ENCODE data around the gene LPGAT1.
A peak's percentile ranks its signal among the peaks of the same experiment; 100 is the strongest.
"Not testable (repeated sequence)": the region's sequence is repeated elsewhere in the genome, so short reads cannot be mapped to it uniquely, and the experiment has no call there.

Gene LPGAT1

GRCh38 chr1:211708926-211709325 lies 121.6 kb downstream of the LPGAT1 start:
- H3K27me3 ChIP-seq (ENCODE audit: low read depth) = no peaks in the 10 kb centered on the region

GRCh38 chr1:211708006-211708405 lies 122.6 kb downstream of the LPGAT1 start:
- Histone ChIP-seq H3K4me1 (no peaks in the 10 kb centered on the region), H3K27me3 (ENCODE audit: low read depth) (no peaks in the 10 kb centered on the region), H3K9me3 (no peaks in the 10 kb centered on the region), H3K4me3 (no peak overlapping the region), H3K36me3 (replicated peaks) (no peaks in the 10 kb centered on the region)
- in situ Hi-C loops (cut with MboI; ENCODE audit: low sequenced_read_pairs) = loop anchor here (10.0 kb wide), 1 partner anchor 117 kb away; no protein-coding TSS in a partner anchor
- no peak for DNase-seq (ENCODE audit: low spot score in 2 of 2)

More at GRCh38 chr1:211708926-211709325, 121.6 kb downstream of the LPGAT1 start:
- no peak overlapping the region for H3K4me3 ChIP-seq
- DNase-seq (ENCODE audit: low spot score in 2 of 2) = peak in 1 of 2 experiments; percentile 13
- H3K36me3 ChIP-seq (replicated peaks) = no peaks in the 10 kb centered on the region
- H3K4me1 ChIP-seq = no peaks in the 10 kb centered on the region
- H3K9me3 ChIP-seq = no peaks in the 10 kb centered on the region
- in situ Hi-C loops (cut with MboI; ENCODE audit: low sequenced_read_pairs) = loop anchor here (10.0 kb wide), 1 partner anchor 116 kb away; no protein-coding TSS in a partner anchor

DNA sequence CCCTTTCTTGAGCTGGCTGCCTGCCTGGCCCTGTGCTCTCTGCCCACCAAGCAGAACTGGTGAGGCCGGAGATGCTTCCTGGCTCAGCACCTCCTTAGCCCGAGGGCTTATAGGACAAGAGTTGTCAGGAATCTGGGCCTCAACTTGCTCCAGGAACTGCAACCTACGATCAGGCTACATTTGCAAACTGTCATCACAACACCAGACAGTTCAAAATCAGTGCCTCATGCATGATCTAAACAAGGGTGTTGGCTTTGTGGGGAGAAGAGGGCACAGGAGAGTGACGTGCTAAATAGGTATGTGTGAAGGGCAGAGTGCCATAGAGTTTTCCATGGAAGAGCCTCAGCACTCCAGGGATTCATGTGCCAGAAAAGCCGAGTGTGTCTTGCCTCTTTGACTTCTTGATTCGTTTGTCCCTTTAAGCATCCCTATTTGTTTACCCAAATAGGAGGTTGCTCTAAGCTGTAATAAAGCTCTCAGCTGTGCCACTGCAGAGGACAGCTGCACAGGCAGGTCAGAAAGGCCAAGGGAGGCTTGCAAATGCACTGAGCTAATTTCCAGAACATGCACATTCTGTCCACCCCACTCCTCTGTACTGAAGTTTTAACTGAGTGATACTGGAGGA lies 125.0 kb downstream of the LPGAT1 start:
- DNase-seq (ENCODE audit: low spot score in 2 of 2) = no peak
- Histone ChIP-seq H3K4me1 (no peaks in the 10 kb centered on the region), H3K4me3 (no peak overlapping the region), H3K9me3 (no peaks in the 10 kb centered on the region), H3K36me3 (replicated peaks) (no peaks in the 10 kb centered on the region), H3K27me3 (ENCODE audit: low read depth) (no peaks in the 10 kb centered on the region)
- in situ Hi-C loops (cut with MboI; ENCODE audit: low sequenced_read_pairs) = loop anchor here (10.0 kb wide), 1 partner anchor 119 kb away; no protein-coding TSS in a partner anchor

DNA sequence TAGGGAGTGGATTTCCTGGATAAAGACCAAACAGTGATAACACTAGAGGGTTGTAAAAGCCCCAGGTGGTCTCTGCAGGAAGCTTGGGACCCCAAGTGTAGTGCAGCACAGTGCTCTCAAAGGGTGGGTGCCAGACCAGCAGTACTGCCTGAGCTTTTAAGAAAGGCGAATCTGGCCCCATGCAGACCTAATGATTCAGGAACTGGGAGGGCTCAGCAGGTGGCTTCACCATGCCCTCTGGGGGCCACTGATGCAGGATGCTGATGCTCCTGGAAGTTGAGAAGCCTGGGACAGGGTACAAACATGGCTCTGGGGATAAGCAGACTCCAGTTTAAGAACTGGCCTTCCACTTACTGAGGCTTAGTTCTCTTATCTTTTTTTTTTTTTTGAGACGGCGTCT lies 126.0 kb downstream of the LPGAT1 start:
- Histone ChIP-seq H3K36me3 (replicated peaks) (no peaks in the 10 kb centered on the region), H3K4me1 (no peaks in the 10 kb centered on the region), H3K9me3 (no peaks in the 10 kb centered on the region), H3K27me3 (ENCODE audit: low read depth) (no peaks in the 10 kb centered on the region), H3K4me3 (no peak overlapping the region)
- no peak for DNase-seq (ENCODE audit: low spot score in 2 of 2)
- in situ Hi-C loops (cut with MboI; ENCODE audit: low sequenced_read_pairs) = loop anchor here (10.0 kb wide), 1 partner anchor 120 kb away; no protein-coding TSS in a partner anchor

DNA sequence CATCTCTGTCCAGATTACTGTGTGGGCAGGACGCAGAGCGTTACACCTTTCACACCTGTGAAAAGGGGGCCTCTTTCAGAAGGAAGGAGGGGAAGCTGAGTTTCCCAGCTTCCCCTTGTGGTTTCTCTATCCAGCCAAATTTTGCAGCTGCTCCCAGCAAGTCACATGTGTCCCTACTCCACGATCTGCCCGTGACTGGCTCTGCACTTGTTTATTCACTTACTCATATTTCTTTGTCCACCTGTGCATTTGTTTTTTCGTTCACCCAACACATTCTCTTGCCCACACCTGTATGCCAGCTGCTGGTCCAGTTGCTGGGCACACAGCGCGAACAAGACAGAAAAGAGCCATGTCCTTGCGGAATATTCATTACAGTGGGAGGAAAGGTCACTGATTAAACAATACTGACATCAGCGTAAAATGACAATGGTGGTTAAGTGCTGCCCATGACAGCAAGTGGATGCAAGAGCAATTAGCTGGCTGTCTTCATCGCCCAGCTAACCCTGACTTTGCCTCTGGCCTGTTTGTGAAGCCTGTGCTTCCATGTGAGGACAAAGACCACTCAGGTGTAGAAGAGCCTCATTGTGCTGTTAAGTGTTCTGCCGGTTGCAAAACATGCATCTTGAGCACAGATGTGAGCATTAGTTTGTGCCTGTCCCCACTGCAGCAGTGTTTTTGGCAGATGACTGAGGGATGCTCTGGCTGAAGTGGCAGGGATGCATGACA lies 126.6 kb downstream of the LPGAT1 start:
- in situ Hi-C loops (cut with MboI; ENCODE audit: low sequenced_read_pairs) = loop anchor here (10.0 kb wide), 1 partner anchor 121 kb away; no protein-coding TSS in a partner anchor
- no peaks in the 10 kb centered on the region for H3K9me3 ChIP-seq
- no peak for DNase-seq (ENCODE audit: low spot score in 2 of 2)
- H3K4me3 ChIP-seq = no peak overlapping the region
- no peaks in the 10 kb centered on the region for H3K36me3 ChIP-seq (replicated peaks)
- no peaks in the 10 kb centered on the region for H3K4me1 ChIP-seq
- no peaks in the 10 kb centered on the region for H3K27me3 ChIP-seq (ENCODE audit: low read depth)

- H3K9me3 ChIP-seq = no peaks in the 10 kb centered on the region
- no peaks in the 10 kb centered on the region for H3K4me1 ChIP-seq
- no peak overlapping the region for H3K4me3 ChIP-seq
- no peaks in the 10 kb centered on the region for H3K36me3 ChIP-seq (replicated peaks)
- DNase-seq (ENCODE audit: low spot score in 2 of 2) = no peak
- in situ Hi-C loops (cut with MboI; ENCODE audit: low sequenced_read_pairs) = loop anchor here (10.0 kb wide), 1 partner anchor 123 kb away; no protein-coding TSS in a partner anchor
- no peaks in the 10 kb centered on the region for H3K27me3 ChIP-seq (ENCODE audit: low read depth)
Observed at GRCh38 chr1:211701733-211702132, 128.8 kb downstream of the LPGAT1 start.

- no peak for DNase-seq (ENCODE audit: low spot score in 2 of 2)
- Histone ChIP-seq H3K9me3 (no peaks in the 10 kb centered on the region), H3K27me3 (ENCODE audit: low read depth) (no peaks in the 10 kb centered on the region), H3K4me3 (no peak overlapping the region), H3K36me3 (replicated peaks) (no peaks in the 10 kb centered on the region), H3K4me1 (no peaks in the 10 kb centered on the region)
- in situ Hi-C loops (cut with MboI; ENCODE audit: low sequenced_read_pairs) = loop anchor here (25.0 kb wide), 2 partner anchors 338 to 663 kb away; partner anchors contain the start of genes DTL and INTS7
Observed at GRCh38 chr1:211699059-211699458, 131.5 kb downstream of the LPGAT1 start.

GRCh38 chr1:211698161-211699026 lies 132.2 kb downstream of the LPGAT1 start:
- peak; percentile 78 to 93 for DNase-seq (ENCODE audit: low spot score in 2 of 2)
- H3K9me3 ChIP-seq = no peaks in the 10 kb centered on the region
- no peak overlapping the region for H3K4me3 ChIP-seq
- H3K4me1 ChIP-seq = no peaks in the 10 kb centered on the region
- no peaks in the 10 kb centered on the region for H3K36me3 ChIP-seq (replicated peaks)
- H3K27me3 ChIP-seq (ENCODE audit: low read depth) = no peaks in the 10 kb centered on the region
- in situ Hi-C loops (cut with MboI; ENCODE audit: low sequenced_read_pairs) = loop anchor here (25.0 kb wide), 2 partner anchors 339 to 664 kb away; partner anchors contain the start of genes DTL and INTS7

- H3K36me3 ChIP-seq (replicated peaks) = no peaks in the 10 kb centered on the region
- H3K9me3 ChIP-seq = no peaks in the 10 kb centered on the region
- H3K4me1 ChIP-seq = no peaks in the 10 kb centered on the region
- H3K4me3 ChIP-seq = no peak overlapping the region
- no peak for DNase-seq (ENCODE audit: low spot score in 2 of 2)
- in situ Hi-C loops (cut with MboI; ENCODE audit: low sequenced_read_pairs) = loop anchor here (25.0 kb wide), 2 partner anchors 340 to 665 kb away; partner anchors contain the start of genes DTL and INTS7
- no peaks in the 10 kb centered on the region for H3K27me3 ChIP-seq (ENCODE audit: low read depth)
Observed at GRCh38 chr1:211697356-211697755, 133.2 kb downstream of the LPGAT1 start.

GRCh38 chr1:211695135-211695816 lies 135.3 kb downstream of the LPGAT1 start:
- Histone ChIP-seq H3K4me3 (no peak overlapping the region), H3K36me3 (replicated peaks) (no peaks in the 10 kb centered on the region), H3K4me1 (no peaks in the 10 kb centered on the region), H3K27me3 (ENCODE audit: low read depth) (no peaks in the 10 kb centered on the region), H3K9me3 (no peaks in the 10 kb centered on the region)
- DNase-seq (ENCODE audit: low spot score in 2 of 2) = no peak
- in situ Hi-C loops (cut with MboI; ENCODE audit: low sequenced_read_pairs) = loop anchor here (25.0 kb wide), 2 partner anchors 342 to 667 kb away; partner anchors contain the start of genes DTL and INTS7

DNA sequence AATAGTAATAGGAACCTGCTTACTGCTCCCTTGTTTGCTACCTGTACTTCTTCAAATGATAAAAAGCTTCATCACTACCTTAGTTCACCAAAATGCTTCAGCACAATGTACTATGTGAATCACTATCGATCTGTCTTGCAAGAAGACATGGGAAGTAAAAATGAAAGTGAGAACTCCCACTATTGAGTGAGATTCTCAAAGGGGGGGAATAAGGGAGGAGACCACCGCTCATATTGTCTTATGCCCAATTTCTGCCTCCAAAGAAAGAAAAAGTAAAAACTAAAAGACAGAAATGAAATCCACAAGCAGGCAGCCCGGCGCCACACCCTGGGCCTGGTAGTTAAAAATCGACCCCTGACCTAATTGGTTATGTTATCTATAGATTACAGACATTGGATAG lies 136.7 kb downstream of the LPGAT1 start:
- H3K27me3 ChIP-seq (ENCODE audit: low read depth); DNase-seq (ENCODE audit: low spot score in 2 of 2); H3K9me3 ChIP-seq; H3K4me1 ChIP-seq; H3K4me3 ChIP-seq; H3K36me3 ChIP-seq (replicated peaks): not testable (repeated sequence)
- in situ Hi-C loops (cut with MboI; ENCODE audit: low sequenced_read_pairs) = loop anchor here (25.0 kb wide), 2 partner anchors 343 to 668 kb away; partner anchors contain the start of genes DTL and INTS7
